Measurements from ENCODE around the gene TLN1.

DNA sequence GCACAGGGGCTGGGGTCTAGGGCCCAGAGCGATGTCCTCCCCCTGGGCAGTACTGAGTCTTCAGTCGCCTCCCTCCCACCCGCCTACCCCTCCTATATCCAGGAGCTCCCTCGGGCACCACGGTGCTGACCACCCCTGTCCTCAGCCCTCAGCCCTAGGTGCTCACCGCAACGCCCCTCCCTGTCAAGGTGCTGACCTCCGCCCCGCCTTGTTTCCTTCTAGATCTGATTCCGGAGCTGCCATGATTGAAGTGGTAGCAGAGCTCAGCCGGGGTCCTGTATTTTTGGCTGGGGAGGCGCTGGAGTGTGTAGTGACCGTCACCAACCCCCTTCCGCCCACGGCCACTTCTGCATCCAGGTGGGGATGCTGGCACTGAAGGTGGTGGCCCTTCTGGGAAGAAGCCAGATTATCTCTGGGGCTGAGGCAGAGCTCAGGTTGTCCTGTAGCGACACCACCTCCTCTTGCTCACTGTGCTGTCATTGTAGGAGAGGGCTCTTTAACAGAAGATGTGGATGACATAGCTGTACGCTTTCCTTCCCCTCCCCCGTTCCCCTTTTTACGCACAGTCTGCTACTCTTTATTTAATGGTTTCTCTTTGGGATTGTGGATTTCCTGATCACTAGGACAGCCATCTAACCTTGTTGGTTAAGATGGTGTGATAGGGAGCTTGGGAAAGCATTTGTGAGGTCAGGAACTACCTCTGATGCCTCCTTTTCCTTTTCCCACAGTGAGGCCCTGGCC is 17.7 kb upstream of the TLN1 start:
- TF ChIP-seq, protein P1, sequence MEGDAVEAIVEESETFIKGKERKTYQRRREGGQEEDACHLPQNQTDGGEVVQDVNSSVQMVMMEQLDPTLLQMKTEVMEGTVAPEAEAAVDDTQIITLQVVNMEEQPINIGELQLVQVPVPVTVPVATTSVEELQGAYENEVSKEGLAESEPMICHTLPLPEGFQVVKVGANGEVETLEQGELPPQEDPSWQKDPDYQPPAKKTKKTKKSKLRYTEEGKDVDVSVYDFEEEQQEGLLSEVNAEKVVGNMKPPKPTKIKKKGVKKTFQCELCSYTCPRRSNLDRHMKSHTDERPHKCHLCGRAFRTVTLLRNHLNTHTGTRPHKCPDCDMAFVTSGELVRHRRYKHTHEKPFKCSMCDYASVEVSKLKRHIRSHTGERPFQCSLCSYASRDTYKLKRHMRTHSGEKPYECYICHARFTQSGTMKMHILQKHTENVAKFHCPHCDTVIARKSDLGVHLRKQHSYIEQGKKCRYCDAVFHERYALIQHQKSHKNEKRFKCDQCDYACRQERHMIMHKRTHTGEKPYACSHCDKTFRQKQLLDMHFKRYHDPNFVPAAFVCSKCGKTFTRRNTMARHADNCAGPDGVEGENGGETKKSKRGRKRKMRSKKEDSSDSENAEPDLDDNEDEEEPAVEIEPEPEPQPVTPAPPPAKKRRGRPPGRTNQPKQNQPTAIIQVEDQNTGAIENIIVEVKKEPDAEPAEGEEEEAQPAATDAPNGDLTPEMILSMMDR (IDR thresholded peaks at IDR 0.05): no peak
- TF ChIP-seq EZH2 (IDR thresholded peaks at IDR 0.05; ENCODE audit: borderline replicate concordance, insufficient read depth, low read depth, low read length, poor library complexity, severe bottlenecking): no peak
